Measurements from ENCODE around the gene SMIM36. TPM values are rescaled to one million over a fixed set of nuclear protein-coding genes. Genes with fewer than 3 reads are reported as not detected.

SMIM36 gene
- total RNA-seq, 1 experiment from 2014 or later, result not detected

GRCh38 chr17:55458287-55458900 is 52.9 kb downstream of the SMIM36 start (continued):
- no peak for TF ChIP-seq ARID4B (CRISPR knock-in tag; IDR thresholded peaks at IDR 0.05; ENCODE audit: borderline replicate concordance)
- TF ChIP-seq ATF1 (CRISPR knock-in tag; IDR thresholded peaks at IDR 0.05), result no peak
- no peak for TF ChIP-seq JUN (CRISPR knock-in tag; IDR thresholded peaks at IDR 0.05)
- TF ChIP-seq SP1 (CRISPR knock-in tag; conservative IDR thresholded peaks at IDR 0.05), result no peak
- TF ChIP-seq ELF4 (CRISPR knock-in tag; IDR thresholded peaks at IDR 0.05; ENCODE audit: low read depth), result no peak
- no peak for TF ChIP-seq ATF2 (CRISPR knock-in tag; IDR thresholded peaks at IDR 0.05; ENCODE audit: borderline replicate concordance, low read depth)

GRCh38 chr17:55456307-55457240 is 54.7 kb downstream of the SMIM36 start:
- ChIA-PET CTCF (no interaction called here), POLR2A (no interaction called here)
- Mint-ChIP-seq H3K27ac (no peak overlapping the region), H3K27me3 (ENCODE audit: low read depth) (no peaks in the 10 kb centered on the region), H3K4me1 (peaks cover 45% of the 10 kb centered on the region), H3K36me3 (no peaks in the 10 kb centered on the region), H3K9me3 (no peaks in the 10 kb centered on the region), H3K4me3 (no peak overlapping the region)
- DNase-seq (ENCODE audit: low spot score) (no peak), ATAC-seq (no peak)
- TF ChIP-seq CREM (CRISPR knock-in tag; IDR thresholded peaks at IDR 0.05) (no peak), HMGA2 (CRISPR knock-in tag; IDR thresholded peaks at IDR 0.05) (no peak), ATF3 (CRISPR knock-in tag; conservative IDR thresholded peaks at IDR 0.05) (no peak), E2F4 (CRISPR knock-in tag; IDR thresholded peaks at IDR 0.05; ENCODE audit: borderline replicate concordance, low read depth) (no peak), TEAD1 (CRISPR knock-in tag; IDR thresholded peaks at IDR 0.05) (no peak), NFATC4 (CRISPR knock-in tag; IDR thresholded peaks at IDR 0.05) (no peak), GTF2I (CRISPR knock-in tag; conservative IDR thresholded peaks at IDR 0.05) (no peak), MLX (CRISPR knock-in tag; IDR thresholded peaks at IDR 0.05) (no peak), TCF7 (CRISPR knock-in tag; IDR thresholded peaks at IDR 0.05; ENCODE audit: low read depth) (no peak)
